Activated effector memory CD4-positive, alpha-beta T cell treated with anti-CD3 and anti-CD28 coated beads, Interleukin-2, amount 50 U/mL, for 16 hours (primary cell): ENCODE data around the gene NDRG2.
"Not testable (repeated sequence)": the region's sequence is repeated elsewhere in the genome, so short reads cannot be mapped to it uniquely, and the experiment has no call there.

Experiments used
- DNase-seq: peaks from one replicate; pipeline ENCODE4 v3.0.0-alpha.2; 2020

NDRG2 gene

GRCh38 chr14:21033133-21033698, 8.4 kb upstream of the NDRG2 start:
- DNase-seq, result no peak

DNA sequence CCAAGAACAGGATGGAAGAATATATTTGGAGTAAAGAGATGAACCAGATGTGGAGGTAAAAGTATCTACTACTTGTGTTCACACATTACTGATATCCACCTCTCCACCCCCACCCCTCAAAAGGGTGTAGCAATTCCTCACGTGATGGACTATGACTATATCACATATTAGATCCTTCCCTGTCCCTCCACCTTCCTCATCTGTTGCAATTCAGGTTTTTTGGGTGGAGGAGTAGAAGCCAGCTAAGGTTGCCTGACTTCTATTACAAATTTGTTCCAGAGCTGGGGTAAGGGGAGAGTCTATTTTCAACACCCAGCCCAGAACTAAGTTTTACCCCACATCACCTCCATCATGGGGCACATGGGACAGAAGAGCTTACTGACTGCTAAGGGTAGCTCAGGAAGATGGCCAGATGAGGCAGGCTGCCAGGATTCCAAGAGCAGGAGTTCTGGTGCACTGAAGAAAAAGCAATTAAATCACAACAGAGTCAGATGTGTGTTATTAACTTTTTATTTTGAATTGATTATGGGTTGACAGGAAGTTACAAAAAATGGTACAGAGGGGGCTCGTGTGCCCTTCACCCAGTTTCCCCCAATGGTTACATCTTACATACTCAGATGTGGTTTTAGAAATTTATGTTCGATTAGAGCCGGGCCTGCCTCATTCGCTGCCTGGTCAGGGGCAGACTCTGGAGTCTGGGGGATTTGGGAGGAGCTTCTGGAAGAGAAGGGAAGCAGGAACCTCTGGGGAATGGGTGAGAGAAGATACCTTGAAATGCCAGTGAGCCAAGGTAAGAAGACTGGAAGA, 7.7 kb upstream of the NDRG2 start:
- no peak for DNase-seq

DNA sequence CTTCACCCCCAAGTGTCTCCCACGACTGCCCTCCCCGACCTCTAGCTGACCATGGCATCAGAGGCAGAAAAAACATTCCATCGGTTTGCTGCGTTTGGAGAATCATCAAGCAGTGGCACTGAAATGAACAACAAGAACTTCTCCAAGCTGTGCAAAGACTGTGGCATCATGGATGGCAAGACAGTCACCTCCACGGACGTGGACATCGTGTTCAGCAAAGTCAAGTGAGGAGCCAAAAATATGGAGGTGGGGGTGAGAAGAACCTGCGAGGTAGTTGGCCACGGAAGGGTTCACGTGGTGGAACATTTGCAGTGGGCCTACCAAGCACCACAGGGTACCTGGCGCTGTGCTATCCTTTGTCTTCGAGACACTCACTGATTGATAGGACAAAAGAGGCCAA, 5.7 kb upstream of the NDRG2 start:
- DNase-seq, result no peak

DNA sequence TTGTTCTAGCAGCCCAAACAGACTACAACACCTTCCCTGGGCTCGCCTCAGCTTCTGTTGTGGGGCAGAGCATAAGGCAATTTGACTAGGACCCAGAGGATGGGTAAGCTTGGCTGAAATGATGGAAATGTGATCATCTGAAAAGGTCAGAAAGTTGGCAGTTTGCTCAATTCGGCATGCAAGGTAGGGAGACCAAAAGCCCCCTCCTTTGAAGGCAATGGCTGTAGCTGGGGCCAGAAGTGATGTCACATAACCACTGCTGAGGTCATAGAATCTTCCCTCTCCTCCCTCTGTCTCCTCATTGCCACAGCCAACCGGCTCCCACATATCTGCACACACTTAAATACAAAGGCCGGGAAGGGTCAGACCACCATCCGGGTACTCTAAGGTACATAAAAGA, 5.1 kb upstream of the NDRG2 start, which contains the start of gene TPPP2:
TPPP2 (plus strand) TSS at position 301 of the 400 bp plus-strand sequence. CDS start 365 bp downstream, outside the sequence.
- DNase-seq, result no peak

DNA sequence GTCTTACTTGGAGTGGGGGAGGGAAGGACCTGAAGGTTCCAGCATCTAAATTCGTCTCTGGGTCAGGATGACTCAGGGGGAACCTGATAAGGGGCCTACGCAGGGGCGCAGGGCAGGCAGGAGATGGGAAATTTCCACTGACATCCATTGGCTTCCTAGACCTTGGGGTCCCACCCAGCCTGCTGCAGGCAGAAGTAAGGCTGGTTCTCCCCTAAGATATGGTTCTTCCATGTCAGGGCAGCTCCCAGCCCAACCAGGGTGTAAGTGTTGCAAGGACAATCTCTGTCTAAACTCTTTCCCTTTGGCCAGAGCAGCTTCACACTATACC, 2.1 kb upstream of the NDRG2 start:
- DNase-seq, result no peak

DNA sequence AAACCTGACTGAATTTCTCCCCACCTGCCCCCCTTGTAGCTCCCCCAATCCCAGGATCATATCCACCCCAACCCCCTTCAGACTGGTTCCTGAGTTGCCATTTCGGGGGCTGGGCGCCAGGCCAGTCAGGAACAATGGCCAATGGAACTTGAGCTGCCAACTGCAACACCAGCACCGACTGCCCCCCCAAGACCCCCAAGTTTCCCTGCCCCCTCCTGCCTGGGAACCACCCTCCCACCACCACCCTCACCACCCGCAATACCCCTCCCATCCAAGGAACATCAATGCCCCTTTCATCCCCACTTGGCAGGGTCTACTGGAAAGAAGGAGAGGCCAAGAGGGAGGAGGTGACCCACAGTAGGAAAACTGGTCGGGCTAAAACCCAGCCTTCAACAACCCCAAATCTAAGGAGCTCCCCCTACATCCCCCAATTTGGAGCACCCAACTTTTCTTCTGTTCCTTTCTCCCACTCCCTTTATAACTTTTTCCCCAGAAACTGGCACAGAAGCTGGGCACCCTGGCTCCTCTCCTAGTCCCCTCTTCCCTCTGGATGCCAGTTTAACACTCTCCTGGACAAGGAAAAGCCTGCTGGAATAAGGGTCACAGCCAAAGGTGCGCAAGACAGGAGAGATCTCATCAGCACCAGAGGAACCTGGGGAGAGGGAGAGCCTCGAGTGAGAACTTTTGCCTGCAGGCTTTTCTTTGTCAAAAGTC, 1.6 kb upstream of the NDRG2 start:
- no peak for DNase-seq

- no peak for DNase-seq
Observed at GRCh38 chr14:21025371-21026273, 761 bp upstream of the NDRG2 start.

DNA sequence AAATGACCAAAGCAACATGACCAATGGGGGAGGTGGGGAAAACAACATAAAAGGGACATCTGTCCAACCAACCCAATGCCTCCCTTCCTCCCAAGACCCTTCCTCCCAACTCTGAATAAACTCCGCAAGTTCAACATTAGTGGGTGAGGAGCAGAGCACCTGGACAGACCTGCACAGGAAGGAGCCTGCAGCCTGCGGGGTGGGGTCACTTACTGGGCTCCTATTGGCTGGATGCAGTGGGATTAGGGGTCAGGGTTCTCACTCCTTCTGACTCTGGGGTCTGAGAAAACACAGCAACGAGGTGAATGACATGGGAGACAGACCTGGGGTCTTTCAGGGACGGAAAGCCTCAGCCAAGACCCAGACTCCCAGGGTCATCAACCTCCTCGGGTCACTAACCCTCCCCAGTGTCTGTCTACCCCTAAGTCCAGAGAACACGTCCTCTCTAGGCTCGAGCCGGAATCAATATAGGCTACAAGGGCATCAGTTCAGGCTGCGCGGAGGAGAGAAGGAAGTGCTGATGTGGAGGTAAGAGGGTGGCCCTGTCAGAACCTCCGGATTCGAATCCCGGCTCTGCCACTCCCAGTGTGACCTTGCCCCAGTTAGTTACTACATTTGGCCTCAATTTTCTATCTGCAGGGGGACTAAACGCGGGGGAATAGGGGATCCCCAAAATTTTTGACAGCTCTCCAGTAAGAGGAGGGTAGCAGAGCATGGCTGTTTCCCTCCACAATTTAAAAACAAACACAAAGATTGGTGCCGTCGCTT, 860 bp downstream of the NDRG2 start:
- no peak for DNase-seq

DNA sequence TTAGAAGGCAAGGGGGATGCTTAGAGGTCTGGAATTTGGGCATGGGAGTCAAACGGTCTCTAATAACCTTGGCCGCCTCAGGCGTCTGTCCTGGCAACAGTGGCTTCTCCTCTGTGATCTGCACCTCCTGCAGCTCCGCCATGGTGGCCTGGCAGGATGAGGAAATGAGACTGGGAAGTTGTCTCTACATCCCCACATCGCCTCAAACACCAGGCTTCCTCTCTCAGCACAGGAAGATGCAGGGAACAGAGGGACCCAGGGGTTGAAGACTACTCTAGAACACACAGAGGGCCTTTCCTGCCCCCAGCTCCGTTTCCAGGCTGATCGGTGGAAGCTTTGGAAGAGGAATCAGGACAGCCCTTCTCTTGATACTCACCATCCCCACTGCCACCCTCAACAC, 1.7 kb downstream of the NDRG2 start:
- DNase-seq, result no peak

DNA sequence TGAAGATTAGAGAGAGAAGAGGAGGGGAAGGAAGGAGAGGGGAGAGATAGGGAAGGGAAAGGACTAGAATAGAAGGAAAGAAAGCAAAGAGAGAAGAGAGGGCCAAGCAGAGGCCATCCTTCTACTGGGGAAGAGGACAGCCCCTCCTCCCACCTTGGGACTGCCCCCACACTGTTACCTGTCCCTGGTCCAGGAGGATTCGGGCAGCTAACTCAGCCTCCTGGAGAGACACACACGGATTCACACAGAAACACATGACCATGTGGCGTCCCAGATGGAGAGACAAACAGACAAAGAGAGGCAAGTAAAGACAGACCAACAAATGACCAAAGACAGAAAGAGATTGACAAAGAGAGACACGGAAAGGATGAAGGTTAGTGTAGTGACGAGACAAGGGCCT, 2.2 kb downstream of the NDRG2 start:
- no peak for DNase-seq

GRCh38 chr14:21020977-21021545, 3.8 kb downstream of the NDRG2 start:
- no peak for DNase-seq

GRCh38 chr14:21019366-21019765, 5.5 kb downstream of the NDRG2 start:
- DNase-seq, result no peak

GRCh38 chr14:21018781-21019180, 6.1 kb downstream of the NDRG2 start:
- no peak for DNase-seq

- no peak for DNase-seq
Observed at GRCh38 chr14:21018286-21018685, 6.6 kb downstream of the NDRG2 start.

DNA sequence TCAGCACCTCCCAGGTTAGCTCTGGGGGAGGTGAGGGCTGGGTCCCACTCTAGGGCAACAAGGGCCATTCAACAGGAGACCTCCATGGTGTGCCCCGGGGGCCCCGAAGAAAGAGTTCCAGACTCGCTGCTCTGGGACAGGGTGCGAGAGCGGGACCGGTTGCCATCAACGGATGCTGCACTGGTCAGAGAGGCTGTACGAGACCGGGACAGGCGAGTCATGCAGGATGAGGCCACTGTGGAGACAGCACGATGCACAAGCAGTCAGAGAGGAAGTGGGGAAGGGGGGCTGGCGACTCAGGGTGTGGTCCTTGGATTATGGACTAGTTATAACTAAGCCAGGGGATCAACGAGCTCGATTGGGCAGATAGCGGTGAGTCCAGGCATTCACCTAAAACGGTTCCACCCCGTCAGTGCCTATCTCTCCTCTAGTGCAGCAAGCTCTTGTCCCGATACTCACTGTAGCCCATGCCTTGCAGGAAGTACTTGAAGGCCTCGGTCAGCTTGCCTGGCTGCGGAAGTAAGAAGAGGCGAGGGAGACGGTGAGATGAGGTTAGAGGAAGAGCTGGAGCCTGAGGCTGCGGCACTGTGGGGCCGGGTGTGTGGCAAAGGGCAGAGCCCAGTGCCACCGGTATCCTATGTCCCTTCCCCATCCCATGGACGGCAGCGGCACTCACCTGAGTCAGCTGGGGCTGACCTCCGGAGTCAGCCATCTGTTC, 7.2 kb downstream of the NDRG2 start:
- no peak for DNase-seq

DNA sequence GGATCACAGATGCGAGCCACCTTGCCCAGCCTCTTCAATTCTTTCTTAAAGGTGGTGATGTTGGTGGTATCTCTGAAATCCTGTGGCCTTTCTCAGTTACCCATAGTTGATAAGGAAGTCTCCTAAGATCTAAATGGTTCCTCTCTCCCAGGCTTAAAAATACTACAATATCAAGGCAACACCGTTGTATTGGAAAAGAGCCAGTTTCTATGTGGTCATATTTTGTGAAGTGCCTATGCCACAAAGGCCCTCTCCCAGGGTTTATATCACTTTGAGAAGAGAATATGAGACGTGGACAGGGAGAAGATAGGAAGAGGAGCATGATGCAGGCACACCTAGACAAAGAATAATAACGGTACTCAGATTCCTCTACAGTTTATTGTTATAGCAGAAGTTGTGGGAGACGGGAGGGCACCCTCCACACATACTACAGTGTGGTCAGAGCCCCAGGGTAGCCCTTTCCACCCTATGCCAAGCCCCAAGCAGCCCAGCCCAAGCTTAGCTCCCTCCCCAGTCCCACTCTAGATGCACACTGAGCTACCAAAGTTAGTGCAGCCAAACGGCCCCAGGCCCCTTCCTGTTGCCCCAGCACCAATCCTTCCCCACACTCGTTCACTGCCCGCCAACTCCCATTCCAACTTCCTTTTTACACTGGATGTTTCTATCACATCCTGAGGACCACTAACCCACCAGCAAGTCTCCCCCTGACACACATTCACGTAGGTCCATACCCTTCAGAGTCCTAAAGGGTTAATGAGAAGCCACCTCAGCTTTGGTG, 8.3 kb downstream of the NDRG2 start:
- no peak for DNase-seq

- DNase-seq, result no peak
Observed at GRCh38 chr14:21015312-21015711, 9.5 kb downstream of the NDRG2 start.

- DNase-seq, result peak; percentile 92
Observed at GRCh38 chr14:21014761-21015190, 10.1 kb downstream of the NDRG2 start.

- no peak for DNase-seq
Observed at GRCh38 chr14:21011136-21011535, 13.7 kb downstream of the NDRG2 start.

GRCh38 chr14:21009721-21010120, 15.1 kb downstream of the NDRG2 start:
- not testable (repeated sequence) for DNase-seq
